ENCODE measurements around the gene RGL1. TPM values are rescaled to one million over a fixed set of nuclear protein-coding genes. Genes with fewer than 3 reads are reported as not detected.

RGL1 gene
- polyA plus RNA-seq, 6 donors from 2014 or later: 0.09 to 0.29 (median 0.13) TPM; not detected in 3

DNA sequence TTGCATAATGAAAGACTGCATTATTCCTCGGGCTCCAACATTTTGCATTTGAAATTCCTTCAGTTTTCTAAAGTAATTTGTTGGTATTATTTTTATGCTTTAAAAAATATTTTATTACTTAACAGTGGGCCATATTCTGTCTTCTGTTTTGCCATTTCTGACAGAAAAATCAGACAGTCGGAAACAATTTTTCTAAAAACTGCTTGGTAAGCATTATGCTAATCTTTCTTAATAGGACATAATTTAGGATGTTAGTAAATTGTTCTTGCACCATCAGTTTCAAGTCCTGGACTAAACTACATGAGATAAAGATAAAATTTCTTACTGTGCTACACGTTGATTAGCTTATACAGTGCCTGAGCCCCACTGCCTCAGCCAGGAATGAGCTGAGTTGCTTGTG, 11.2 kb downstream of the RGL1 start:
- no peak for DNase-seq
- Mint-ChIP-seq H3K36me3 (no peaks in the 10 kb centered on the region), H3K4me1 (peaks cover 2 to 7% (median 6%) of the 10 kb centered on the region in 3 donors), H3K4me3 (no peak overlapping the region), H3K27me3 (peaks cover 0 to 7% (median 0%) of the 10 kb centered on the region in 3 donors), H3K9me3 (no peaks in the 10 kb centered on the region), H3K27ac (no peak overlapping the region)
- ATAC-seq (ENCODE audit: low read depth in 2 of 2): no peak

DNA sequence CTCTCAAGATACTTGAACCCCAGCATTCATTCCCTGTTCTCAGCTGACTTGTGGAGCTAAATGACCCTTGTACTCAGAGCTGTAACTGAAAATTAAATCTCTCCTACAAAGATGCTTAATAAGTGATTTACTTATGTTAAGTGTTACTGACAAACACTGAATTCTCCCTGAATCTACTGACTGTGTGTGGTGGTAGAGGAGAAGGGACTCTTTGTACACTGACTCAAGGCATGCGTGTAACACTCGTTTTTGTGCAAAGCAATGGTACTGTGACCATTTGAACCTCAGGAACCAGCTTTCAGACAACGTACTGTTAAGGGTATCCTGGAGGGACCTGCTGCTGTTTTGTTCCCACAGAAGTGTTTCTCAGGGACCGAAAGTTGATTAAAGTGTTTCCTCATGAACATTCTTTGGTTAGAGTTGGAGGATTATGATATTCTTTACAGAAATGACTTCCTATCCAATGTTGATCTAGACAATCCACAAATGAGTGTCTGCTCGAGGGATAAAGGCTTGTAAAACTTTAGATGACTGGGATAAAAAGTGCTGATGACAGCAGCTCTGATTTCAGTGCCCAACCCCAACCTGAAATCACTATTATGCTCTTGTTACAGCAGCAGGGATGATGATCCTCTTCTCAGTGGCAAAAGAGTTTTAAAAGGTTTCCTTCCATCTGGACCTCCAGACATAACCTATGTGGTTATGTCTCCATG, 12.8 kb downstream of the RGL1 start:
- Mint-ChIP-seq H3K36me3 (no peaks in the 10 kb centered on the region), H3K9me3 (no peaks in the 10 kb centered on the region), H3K4me1 (peaks cover 2 to 7% (median 6%) of the 10 kb centered on the region in 3 donors), H3K4me3 (no peak overlapping the region), H3K27ac (peak overlapping the region in 1 of 6 donors; percentile 29), H3K27me3 (peaks cover 0 to 4% (median 0%) of the 10 kb centered on the region in 3 donors)
- ATAC-seq (ENCODE audit: low read depth in 2 of 2): no peak
- DNase-seq: no peak

DNA sequence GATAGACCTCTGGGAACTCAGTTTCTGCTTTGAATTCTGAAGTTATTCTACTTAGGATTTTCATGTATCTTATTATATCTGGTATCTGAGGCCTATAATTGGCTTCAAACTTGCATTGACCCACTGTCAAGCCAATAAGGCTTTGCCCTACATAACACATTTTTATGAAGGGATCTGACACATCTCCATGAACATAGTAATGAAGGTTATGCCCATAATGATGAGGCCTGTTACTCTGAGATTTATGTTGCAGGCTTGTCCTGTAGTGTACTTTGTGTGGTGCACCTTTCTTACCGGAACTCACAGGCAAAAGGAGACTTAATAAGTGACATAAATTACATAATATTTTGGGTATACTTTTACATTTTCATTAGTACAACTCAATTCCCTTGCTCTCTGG, 14.1 kb downstream of the RGL1 start:
- Mint-ChIP-seq H3K27me3 (no peaks in the 10 kb centered on the region), H3K36me3 (no peaks in the 10 kb centered on the region), H3K4me1 (peaks cover 2 to 7% (median 6%) of the 10 kb centered on the region in 3 donors), H3K27ac (no peak overlapping the region), H3K9me3 (no peaks in the 10 kb centered on the region), H3K4me3 (no peak overlapping the region)
- no peak for DNase-seq
- ATAC-seq (ENCODE audit: low read depth in 2 of 2): no peak

DNA sequence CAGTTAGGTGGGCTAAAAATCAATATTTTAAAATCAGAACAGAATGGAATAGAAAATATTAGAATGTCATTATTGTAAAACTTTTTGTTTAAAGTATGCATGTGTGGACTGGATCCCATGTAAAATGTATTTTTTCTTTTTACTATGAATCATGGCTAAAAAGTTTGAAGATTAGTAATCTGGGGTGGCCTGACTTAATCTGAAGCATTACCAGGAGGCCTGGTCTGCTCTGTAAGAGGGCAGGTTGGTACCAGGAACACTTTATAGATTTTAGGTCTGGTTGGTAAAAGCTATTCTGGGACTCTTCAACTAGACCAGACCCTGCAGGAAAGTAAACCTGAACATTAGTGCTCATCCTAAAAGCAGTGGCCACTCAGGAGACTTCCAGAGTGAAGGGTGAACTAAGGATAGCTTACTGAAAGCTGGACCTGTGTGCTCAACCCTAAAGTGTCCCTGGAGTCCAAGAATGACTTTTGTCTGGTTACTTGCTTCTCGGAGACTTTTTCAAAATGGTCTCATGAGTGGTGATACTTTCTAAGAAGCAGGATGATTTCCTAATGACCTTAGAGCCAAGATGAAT, 16.5 kb downstream of the RGL1 start:
- DNase-seq (no peak), ATAC-seq (ENCODE audit: low read depth in 2 of 2) (no peak)
- no peaks in the 10 kb centered on the region for H3K36me3 Mint-ChIP-seq
- H3K9me3 Mint-ChIP-seq: no peaks in the 10 kb centered on the region
- H3K27me3 Mint-ChIP-seq: no peaks in the 10 kb centered on the region
- H3K27ac Mint-ChIP-seq: no peak overlapping the region
- peaks cover 2 to 7% (median 6%) of the 10 kb centered on the region in 3 donors for H3K4me1 Mint-ChIP-seq
- H3K4me3 Mint-ChIP-seq: no peak overlapping the region

DNA sequence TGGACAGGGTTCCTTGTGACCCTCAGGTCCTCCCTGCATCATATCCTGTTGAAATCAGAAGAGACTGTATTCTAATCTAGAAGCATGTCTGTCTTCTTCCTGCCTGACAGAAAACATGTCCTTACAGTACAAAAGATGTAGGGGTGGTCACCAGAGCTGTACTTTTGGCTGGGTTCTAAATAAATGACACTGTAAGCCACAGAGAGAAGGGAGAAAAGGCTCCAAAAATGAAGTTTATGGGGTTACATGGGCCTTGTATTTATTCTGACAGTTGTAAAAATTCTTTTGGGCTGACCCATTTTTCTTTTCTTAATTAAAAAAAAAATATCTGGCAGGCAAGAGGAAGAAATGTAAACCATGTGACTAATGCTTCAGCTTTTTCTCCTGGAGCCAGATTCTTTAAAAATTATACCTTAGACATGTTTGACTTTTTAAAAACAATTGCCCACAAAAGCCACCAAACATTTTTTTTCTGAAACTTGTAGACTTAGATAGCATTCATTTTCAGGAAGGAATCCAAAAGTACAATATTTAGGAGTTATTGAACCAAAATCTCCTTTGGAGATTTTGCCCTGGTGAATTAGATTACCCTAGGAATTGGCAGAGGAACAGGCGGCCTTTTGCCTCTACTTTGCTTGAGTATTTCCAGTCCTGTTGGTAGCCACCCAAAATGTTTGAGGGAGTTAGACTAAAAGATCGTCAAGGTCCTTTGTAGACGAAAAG, 17.1 kb downstream of the RGL1 start:
- Mint-ChIP-seq H3K9me3 (no peaks in the 10 kb centered on the region), H3K27me3 (no peaks in the 10 kb centered on the region)

DNA sequence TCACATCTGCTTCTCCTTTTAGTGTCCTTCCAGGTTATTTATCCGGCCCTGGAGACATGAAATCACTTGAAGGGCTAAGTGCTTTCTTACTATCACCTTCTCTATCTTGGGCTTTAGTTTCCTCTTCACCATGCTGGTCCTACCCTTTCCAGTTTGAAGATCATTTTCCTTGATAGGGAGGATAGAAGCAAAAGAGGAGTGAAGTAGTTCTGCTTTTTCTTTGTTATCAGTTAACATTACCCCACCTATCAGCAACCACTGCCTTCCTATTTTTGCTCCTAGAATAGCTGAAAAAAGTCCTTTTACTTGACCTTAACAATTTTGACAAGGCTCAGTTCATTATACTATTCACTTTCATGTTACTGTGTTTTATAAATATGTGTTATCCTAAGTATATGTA, 19.4 kb downstream of the RGL1 start:
- ATAC-seq (ENCODE audit: low read depth in 2 of 2): no peak
- peak overlapping the region in 1 of 6 donors; percentile 51 for H3K27ac Mint-ChIP-seq
- no peaks in the 10 kb centered on the region for H3K4me1 Mint-ChIP-seq
- no peaks in the 10 kb centered on the region for H3K27me3 Mint-ChIP-seq
- no peaks in the 10 kb centered on the region for H3K36me3 Mint-ChIP-seq
- DNase-seq: no peak
- no peaks in the 10 kb centered on the region for H3K9me3 Mint-ChIP-seq
- H3K4me3 Mint-ChIP-seq: no peak overlapping the region

More for the DNA sequence above, 17.1 kb downstream of the RGL1 start:
- no peak for DNase-seq
- no peak overlapping the region for H3K4me3 Mint-ChIP-seq
- ATAC-seq (ENCODE audit: low read depth in 2 of 2): no peak
- no peaks in the 10 kb centered on the region for H3K36me3 Mint-ChIP-seq
- H3K4me1 Mint-ChIP-seq: peaks cover 2 to 6% (median 5%) of the 10 kb centered on the region in 3 donors
- H3K27ac Mint-ChIP-seq: no peak overlapping the region

DNA sequence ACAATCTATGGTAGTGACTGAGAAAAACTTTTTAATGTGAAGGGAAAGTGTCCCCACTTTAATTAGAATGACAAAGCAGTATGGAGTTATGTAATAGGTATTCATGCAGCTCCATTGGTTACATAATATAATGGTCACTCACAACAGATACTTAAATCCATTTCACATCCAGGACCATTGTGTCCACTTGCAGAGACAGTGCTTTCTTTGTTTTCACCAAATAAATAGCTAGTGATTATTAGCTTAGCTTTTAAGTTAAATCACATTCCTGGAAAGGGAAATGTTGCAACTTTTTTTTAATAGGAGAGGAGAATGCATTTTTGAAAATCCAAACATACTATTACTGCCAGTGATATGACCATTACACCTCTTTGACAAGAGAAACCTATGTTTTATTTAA, 22.9 kb downstream of the RGL1 start:
- no peaks in the 10 kb centered on the region for H3K9me3 Mint-ChIP-seq
- ATAC-seq (ENCODE audit: low read depth in 2 of 2): no peak

DNA sequence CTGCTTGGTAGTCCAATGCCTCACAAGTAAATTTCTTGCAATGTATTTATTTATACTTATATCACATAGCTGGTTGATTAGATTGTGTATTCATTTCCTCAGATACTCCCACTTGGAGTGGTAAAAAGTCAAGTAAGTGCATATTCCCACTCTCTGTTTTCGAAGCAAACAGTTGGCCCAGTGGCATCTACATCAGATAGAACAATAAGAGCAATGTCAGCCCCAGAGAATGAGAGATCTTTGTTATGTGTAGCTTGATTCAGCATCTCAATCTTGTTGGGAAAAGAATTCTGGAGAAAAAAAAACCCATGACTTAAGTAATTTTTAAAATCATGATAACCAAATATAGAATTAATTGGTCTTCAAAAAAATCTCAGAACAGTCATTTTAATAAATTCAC, 25.5 kb downstream of the RGL1 start:
- no peaks in the 10 kb centered on the region for H3K4me1 Mint-ChIP-seq
- no peak for ATAC-seq (ENCODE audit: low read depth in 2 of 2)
- no peaks in the 10 kb centered on the region for H3K27me3 Mint-ChIP-seq
- no peaks in the 10 kb centered on the region for H3K9me3 Mint-ChIP-seq
- H3K27ac Mint-ChIP-seq: no peak overlapping the region
- no peaks in the 10 kb centered on the region for H3K36me3 Mint-ChIP-seq
- H3K4me3 Mint-ChIP-seq: no peak overlapping the region
- no peak for DNase-seq

More for the DNA sequence above, 22.9 kb downstream of the RGL1 start:
- no peak overlapping the region for H3K27ac Mint-ChIP-seq
- H3K4me1 Mint-ChIP-seq: no peaks in the 10 kb centered on the region
- DNase-seq: no peak
- no peaks in the 10 kb centered on the region for H3K27me3 Mint-ChIP-seq
- no peaks in the 10 kb centered on the region for H3K36me3 Mint-ChIP-seq
- H3K4me3 Mint-ChIP-seq: no peak overlapping the region

DNA sequence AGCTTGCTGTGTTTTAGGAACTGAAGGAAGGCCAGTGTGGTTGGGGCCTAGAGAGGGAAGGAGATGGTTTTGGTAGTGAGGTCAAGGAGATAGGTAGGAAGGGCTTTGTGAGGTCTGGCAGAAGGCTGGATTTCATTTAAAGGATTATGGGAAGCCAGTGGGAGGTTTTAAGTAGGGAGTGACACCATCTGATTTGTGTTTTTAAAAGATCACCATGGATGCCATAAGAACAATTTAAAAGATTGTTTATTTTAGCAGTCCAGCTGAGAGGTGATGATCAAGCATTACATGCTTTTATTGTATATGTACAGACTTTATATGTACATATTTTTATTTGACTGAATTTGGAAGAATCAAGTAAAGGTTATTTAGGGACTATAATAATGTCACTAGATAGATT, 26.4 kb downstream of the RGL1 start:
- Mint-ChIP-seq H3K36me3 (no peaks in the 10 kb centered on the region), H3K27me3 (no peaks in the 10 kb centered on the region), H3K4me3 (no peak overlapping the region), H3K27ac (no peak overlapping the region), H3K9me3 (no peaks in the 10 kb centered on the region), H3K4me1 (no peaks in the 10 kb centered on the region)
- DNase-seq (no peak), ATAC-seq (ENCODE audit: low read depth in 2 of 2) (no peak)

DNA sequence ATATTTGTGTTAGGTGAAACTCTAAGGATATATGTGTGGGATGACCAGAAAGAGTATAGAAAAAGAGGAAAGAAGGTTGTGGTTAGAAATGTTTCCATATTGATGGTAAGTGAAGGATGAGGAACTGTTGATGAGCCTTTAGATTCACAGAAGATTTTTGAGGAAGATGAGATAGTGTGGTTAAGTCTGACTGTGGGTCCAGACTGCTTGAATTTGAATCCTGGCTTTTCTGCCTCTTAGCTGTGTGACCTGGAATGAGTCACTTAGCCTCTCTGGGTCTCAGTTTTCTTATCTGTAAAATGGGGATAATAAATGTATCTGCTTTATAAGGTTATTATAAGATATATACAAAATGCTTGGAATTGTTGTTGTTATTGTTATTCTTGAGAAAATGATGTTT, 27.5 kb downstream of the RGL1 start:
- Mint-ChIP-seq H3K4me1 (no peaks in the 10 kb centered on the region), H3K9me3 (no peaks in the 10 kb centered on the region), H3K27me3 (no peaks in the 10 kb centered on the region), H3K27ac (no peak overlapping the region), H3K36me3 (no peaks in the 10 kb centered on the region), H3K4me3 (no peak overlapping the region)
- ATAC-seq (ENCODE audit: low read depth in 2 of 2) (no peak), DNase-seq (no peak)

DNA sequence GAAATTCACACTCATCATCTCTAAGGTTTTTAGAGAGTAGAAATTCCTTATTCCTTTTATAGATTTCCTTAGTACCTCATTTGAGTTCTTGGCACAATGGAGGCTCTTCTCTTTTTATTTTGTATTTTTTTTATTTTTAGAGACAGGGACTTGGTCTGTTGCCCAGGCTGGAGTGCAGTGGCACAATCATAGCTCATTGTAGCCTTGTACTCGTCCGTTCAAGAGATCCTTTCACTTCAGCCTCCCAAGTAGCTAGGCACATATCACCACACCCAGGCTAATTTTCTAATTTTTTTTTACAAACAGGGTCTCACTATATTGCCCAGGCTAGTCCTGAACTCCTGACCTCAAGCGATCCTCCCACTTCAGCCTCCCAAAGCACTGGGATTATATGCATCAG, 29.6 kb downstream of the RGL1 start:
- ATAC-seq (ENCODE audit: low read depth in 2 of 2) (no peak), DNase-seq (no peak)
- Mint-ChIP-seq H3K9me3 (no peaks in the 10 kb centered on the region), H3K27ac (no peak overlapping the region), H3K4me3 (no peak overlapping the region), H3K36me3 (no peaks in the 10 kb centered on the region), H3K4me1 (no peaks in the 10 kb centered on the region), H3K27me3 (no peaks in the 10 kb centered on the region)

DNA sequence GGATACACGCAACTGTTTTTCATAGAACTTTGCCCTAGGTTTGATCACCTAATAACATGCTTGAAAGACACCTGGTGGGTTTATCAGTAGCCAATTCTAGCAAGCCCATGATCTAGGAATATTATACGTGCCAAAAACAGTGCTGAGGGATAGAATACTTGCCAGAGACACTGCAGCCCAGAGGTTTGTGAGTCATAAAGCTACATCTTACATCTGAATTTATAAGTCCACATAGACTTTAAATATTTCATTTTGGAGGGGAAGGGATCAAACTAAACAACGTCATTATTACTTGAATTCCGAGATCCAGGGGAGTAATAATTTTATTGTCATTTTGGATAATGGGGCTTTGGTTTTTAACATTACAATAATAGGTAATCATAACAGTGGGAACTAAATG, 31.7 kb downstream of the RGL1 start:
- Mint-ChIP-seq H3K4me3 (no peak overlapping the region), H3K9me3 (no peaks in the 10 kb centered on the region), H3K27ac (no peak overlapping the region), H3K36me3 (no peaks in the 10 kb centered on the region), H3K4me1 (peaks cover 0 to 3% (median 0%) of the 10 kb centered on the region in 3 donors), H3K27me3 (no peaks in the 10 kb centered on the region)
- ATAC-seq (ENCODE audit: low read depth in 2 of 2) (no peak), DNase-seq (no peak)

DNA sequence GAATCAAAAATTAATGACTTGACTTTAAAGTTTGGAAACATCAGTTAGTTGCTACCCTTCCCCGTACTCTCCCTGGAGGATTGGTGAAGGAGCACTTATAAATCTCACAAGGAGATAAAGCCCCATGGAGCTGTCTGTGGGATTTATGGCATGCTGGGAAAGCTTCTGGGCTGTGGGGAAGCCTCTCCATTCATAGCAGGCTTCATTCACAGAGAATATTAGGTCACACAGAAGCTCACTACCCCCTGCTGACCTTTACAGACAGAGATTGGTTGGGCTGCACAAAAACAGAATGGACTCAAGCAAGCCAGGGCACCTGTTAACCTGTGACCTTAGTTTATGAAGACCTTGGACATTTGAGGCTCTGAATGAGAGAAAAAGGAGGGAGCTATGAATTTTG, 32.1 kb downstream of the RGL1 start:
- no peak for DNase-seq
- ATAC-seq (ENCODE audit: low read depth in 2 of 2): no peak
- no peak overlapping the region for H3K27ac Mint-ChIP-seq

DNA sequence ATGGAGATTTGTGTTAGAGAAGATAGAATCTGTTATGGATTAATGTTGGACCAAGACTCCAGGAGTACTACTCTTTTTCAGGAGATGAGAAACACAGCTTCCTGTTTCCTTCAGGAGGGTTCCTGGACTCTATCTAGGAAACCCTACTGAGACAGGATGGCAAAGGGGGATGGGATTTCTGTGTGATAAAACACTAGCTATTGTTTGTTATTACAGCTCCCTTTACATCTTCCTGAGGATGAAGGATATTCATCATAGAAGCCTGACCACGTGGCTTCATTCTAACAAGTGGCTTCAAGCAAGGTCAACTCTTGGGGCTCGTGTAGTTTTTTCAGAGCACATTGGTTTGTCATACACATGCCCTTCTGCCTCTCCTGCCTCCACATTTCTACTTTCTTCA, 33.3 kb downstream of the RGL1 start:
- ATAC-seq (ENCODE audit: low read depth in 2 of 2) (no peak), DNase-seq (no peak)
- no peaks in the 10 kb centered on the region for H3K9me3 Mint-ChIP-seq
- peaks cover 8 to 18% (median 14%) of the 10 kb centered on the region in 3 donors for H3K4me1 Mint-ChIP-seq
- H3K36me3 Mint-ChIP-seq: no peaks in the 10 kb centered on the region
- H3K4me3 Mint-ChIP-seq: no peak overlapping the region
- no peak overlapping the region for H3K27ac Mint-ChIP-seq
- H3K27me3 Mint-ChIP-seq: no peaks in the 10 kb centered on the region

More for the DNA sequence above, 32.1 kb downstream of the RGL1 start:
- H3K27me3 Mint-ChIP-seq: no peaks in the 10 kb centered on the region
- peaks cover 3 to 7% (median 4%) of the 10 kb centered on the region in 3 donors for H3K4me1 Mint-ChIP-seq
- H3K4me3 Mint-ChIP-seq: no peak overlapping the region
- no peaks in the 10 kb centered on the region for H3K36me3 Mint-ChIP-seq
- H3K9me3 Mint-ChIP-seq: no peaks in the 10 kb centered on the region
